ENCODE measurements around the gene DAB2IP.
A peak's percentile ranks its signal among the peaks of the same experiment; 100 is the strongest.
"Not testable (repeated sequence)": the region's sequence is repeated elsewhere in the genome, so short reads cannot be mapped to it uniquely, and the experiment has no call there.

Gene DAB2IP

GRCh38 chr9:121626012-121626411, 25.4 kb upstream of the DAB2IP start:
- DNase-seq = no peak

DNA sequence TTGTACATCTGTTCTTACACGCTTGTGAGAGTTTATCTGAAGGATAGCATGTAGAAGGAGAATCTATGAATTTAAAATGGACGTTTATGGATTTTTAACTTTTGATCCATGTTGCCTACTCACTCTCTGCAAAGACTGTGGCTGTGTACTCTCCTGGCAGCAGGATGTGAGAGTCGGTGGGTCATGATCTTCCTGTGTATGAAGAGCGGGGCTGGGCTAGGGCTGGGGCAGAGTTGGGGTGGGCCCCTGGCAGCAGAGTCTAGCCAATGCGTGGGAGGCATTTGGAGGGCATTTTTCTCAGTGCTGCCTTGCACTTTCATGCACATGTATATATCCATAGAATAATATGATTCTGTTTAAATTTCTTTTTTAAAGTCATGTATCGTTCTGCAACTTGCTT, 24.0 kb upstream of the DAB2IP start:
- DNase-seq = peak; percentile 36

GRCh38 chr9:121628401-121628800, 23.0 kb upstream of the DAB2IP start:
- no peak for DNase-seq

DNA sequence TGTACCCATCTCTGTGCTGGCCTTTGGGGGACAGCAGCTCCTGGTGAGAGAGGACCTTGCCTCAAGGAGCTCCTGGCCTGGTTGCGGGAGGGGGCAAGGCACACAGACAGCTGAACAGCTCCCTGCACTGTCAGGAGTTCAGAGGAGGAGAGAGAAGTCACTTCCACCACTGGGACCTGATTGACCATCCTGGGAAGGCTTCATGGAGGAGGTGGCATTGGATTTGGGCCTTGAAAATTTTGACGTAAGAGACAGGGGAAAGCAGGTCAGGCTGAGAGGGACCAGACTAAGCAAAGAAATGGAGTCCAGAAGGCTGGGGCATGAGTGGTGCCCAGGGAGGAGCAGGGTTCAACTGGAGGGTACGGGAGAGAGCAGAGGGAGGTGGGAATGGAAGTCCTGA, 20.3 kb upstream of the DAB2IP start:
- no peak for DNase-seq

GRCh38 chr9:121631978-121632418, 19.4 kb upstream of the DAB2IP start:
- no peak for DNase-seq

DNA sequence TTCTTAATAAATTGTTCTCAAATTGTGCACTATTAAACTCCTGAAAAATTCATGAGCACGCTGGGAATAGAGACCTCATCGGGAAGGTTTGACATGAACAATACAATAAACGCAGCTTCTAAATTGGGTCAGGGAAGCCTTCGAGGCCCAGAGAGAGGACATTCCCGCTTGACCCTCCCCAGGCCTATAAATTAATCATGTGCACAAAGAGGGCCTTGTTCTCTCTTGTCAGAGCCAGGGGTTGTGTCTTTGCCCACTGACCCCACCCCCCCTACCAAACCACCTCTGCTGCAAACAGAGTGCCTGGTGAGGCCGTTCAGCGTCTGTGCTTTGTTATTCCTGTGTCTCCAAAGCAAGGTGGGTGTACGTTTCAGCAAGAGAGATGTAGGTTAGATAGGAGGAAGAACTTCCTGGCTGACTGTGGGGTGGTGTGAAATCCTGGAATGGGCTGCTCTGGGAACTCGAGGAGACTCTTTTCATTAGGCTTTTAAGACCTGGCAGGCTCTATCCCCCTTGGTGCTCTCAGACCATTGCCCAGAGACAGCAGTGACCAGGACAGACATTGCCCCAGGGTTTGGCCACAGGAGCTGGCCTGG, 18.2 kb upstream of the DAB2IP start:
- DNase-seq = no peak

DNA sequence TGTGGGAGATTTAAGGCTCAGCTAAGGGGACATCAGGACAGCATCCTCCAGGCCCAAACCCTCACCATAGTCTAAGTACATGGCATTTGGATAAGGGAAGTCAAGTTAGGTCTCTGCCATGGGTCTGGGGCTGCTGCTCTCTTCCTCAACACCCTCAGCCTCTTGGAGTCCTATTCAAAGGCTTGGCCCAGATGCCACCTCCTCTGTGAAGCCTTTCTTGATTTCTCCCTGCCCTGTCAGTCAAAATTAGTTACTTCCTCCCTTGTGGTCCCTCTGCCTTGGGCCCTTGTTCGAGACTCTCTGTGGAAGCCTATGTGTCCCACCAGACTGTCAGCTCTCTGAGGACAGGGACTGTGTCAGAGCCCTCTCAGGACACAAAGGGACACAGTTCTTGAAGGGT, 17.7 kb upstream of the DAB2IP start:
- no peak for DNase-seq

DNA sequence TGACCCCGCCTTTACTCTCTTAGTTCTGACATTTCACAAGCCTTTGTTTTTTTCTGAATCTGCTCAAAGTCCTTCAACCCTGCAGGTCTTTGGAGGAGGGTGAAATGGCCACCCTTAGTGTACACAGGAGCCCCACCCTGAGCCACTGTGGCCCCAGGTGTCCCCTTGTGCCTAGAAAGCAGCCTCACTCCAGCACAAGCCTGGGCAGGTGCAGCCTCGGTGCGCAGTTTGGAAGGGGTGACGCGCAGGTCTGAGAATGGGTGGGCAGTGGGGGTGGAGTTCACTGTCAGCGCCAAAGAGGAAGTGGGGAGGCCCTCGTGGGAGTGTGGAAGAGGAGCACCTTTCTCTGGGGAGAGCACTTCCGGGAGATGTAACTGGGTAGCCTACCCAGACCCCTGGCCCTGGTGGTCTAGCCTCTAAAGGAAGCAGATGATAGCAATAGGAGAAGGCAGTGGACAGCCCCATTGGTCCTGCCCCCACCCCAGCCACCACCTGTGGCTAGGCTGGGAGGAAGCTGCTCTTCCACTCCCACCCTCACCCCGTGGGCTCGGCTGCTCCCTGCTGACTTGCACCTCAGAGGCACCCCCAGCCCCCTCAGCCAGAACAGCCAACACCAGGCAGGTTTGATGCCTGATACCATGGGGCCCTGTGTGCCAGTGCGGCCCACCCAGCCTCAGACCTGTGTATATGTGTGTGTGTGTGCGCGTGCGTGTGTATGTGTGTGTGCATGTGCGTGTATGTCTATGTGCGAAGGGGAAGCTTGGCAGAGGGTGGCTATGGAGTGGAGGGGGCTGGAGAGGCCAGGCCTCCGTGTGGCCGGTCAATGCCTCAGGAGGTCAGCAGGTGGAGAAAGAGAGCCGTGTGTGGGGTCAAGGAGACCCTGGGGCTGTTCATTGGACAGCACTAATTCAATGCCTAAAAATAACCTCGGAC, 16.8 kb upstream of the DAB2IP start:
- peak; percentile 54 for DNase-seq

GRCh38 chr9:121635300-121635876, 16.0 kb upstream of the DAB2IP start:
- no peak for DNase-seq

DNA sequence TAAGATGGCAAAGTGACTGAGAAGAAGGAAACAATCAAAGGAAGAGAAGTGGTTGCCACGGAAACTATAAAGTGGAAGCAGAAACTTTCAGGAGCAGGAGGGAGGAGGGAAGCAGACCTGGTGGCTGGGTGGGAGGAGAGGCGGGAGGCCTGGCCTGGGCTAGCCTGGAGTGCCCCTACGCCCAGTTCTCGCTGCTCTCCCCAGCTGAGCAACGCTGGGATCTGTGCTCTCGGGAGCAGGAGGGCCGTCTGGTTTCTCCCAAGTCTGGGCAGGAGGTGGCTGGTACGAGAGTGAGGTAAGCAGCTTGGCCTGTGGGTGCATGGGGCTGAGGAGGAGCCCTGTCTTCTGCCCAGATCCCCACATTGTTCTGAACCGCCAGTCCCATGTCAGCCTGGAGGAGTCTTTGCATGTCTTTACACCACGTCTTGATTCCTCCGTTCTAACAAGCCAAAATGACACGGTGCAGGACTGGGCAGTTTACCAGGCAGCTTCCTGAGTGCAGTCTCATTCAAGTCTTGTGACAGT, 15.0 kb upstream of the DAB2IP start:
- DNase-seq = peak; percentile 21

GRCh38 chr9:121636978-121637712, 14.3 kb upstream of the DAB2IP start:
- DNase-seq = peak; percentile 51

GRCh38 chr9:121637713-121638220, 13.7 kb upstream of the DAB2IP start:
- DNase-seq = peak; percentile 90

DNA sequence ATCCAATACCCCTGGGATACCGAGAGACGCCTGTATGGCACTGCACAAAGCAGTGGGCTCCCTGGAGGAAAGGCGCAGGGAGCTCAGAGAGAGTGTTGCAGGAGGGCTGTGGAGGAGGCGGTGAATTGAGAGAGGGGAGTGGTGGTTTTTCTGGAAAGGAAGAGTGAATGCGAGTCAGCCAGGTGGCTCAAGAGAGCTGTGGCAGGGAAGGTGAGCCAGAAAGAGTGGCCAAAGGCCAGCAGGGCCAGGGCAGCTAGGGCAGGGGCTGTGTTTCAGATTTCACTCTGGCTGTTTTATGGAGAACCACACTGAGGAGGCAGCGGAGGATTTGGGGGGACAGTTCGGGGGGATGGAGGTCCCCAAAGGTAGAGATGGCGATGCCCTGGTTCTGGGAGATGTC, 13.0 kb upstream of the DAB2IP start:
- DNase-seq = peak; percentile 67

GRCh38 chr9:121638901-121639592, 12.4 kb upstream of the DAB2IP start:
- no peak for DNase-seq

- no peak for DNase-seq
Observed at GRCh38 chr9:121639619-121640018, 11.8 kb upstream of the DAB2IP start.

DNA sequence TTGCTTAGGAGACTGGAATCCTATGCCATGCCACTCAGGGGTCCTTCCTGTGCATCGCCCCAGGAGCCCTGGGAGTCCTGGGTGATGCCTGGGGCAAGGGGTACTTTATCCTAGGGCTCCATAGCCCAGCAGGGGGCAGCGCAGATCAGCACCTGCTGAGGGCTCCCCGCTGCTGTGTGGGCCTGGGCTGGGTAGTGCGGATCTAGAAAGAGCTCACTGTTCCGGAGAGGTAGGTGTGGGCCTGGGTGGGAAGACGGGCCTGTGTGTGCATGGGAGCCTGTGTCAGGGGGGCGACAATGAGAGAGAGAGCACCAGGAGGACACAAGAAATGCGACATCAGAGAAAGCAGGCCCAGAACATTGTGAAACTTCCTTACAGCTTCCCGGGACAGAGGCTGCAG, 11.4 kb upstream of the DAB2IP start:
- peak; percentile 49 for DNase-seq

DNA sequence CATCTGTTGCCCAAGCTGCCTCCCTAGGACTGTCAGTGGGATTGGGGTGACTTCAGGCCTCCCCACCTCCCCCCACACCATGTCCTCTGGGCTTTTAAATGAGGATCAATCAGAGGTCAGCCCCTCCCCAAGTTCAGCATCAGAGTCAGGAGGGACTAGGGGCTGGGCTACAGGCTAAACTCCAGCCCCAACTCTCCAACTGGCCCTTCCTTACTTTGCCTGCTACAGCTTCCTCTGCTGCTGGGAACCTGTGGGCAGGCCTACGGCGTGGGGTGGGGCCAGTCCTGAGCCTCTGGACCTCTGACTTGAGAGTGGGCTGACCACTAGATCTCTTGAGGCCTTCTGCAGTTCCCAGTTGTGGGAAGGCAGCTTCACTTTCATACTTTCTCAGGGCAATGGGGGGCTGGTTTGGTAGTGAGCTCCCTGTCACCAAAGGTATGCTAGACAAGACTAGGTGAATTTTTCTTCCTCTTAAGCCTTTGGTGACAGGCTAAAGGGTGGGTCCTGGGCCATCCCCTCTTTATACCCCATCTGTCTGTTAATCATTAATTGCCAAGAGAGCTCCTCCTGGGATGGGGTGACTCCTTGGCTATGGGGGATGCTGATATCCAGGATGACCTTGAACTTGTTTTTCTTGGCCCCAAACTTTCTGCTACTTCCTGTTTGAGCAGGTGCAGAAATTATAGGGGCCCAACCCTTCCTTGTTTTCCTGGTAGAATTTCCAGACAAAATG, 10.8 kb upstream of the DAB2IP start:
- no peak for DNase-seq

GRCh38 chr9:121641224-121641611, 10.2 kb upstream of the DAB2IP start:
- DNase-seq = peak; percentile 48

DNA sequence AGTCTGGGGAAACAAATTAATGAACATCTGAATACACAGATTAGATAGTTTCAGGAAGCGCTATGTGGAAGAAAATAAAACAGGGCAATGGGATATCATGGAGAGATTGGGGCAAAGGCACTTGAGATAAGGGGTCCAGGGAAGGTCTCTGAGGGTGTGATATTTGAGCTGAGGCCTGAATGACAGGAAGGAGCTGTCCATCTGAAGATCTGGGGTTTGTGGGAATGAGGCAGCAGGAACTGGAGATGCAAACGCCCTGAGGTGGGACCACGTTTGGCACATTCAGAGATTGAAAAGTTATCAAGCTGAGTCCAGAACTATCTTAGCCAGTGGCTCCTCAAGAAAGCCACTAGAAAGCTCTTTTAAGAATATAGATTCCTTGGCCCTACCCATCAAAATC, 8.7 kb upstream of the DAB2IP start:
- DNase-seq = peak; percentile 30

DNA sequence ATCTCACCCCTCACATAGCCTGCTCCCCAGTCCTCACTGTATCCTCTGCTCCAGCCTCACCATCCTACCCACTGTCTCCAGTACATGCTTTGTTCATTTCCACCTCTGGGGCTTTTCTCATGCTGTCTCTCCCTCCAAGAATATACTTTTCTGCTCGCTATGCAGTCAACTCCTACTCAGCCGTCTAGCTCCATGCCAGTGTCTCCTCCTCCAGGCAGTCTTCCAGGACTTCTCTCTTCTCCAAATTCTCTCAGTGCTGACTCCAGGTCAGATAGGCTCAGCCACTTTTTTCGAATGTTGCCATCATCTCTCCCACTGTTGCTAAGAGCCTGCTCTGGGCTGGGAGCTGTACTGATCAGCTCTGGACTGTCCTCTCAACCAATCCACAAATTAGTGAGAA, 8.0 kb upstream of the DAB2IP start:
- no peak for DNase-seq

DNA sequence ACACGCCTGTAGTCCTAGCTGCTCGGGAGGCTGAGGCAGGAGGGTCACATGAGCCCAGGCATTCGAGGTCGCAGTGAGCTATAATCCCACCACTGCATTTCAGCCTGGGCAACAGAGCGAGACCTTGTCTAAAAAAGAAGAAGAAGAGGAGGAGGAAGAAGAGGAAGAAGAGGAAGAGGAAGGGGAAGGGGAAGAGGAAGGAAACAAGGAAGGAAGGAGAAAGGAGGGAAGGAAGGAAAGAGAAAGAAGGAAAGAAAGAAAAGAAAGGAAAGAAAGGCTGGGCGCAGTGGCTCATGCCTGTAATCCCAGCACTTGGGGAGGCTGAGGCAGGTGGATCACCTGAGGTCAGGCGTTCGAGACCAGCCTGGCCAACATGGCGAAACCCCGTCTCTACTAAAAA, 7.4 kb upstream of the DAB2IP start:
- DNase-seq = not testable (repeated sequence)

Data from NCI-H69 (cell line).